ENCODE results near the gene APOBEC3H. TPM values are rescaled to one million over a fixed set of nuclear protein-coding genes. Genes with fewer than 3 reads are reported as not detected.

The APOBEC3H gene
- total RNA-seq, 1 donor from 2014 or later, result not detected

GRCh38 chr22:39132871-39133524 lies 36.0 kb downstream of the APOBEC3H start:
- DNase-seq (ENCODE audit: low spot score in 2 of 2) (no peak), FAIRE-seq (no peak)

DNA sequence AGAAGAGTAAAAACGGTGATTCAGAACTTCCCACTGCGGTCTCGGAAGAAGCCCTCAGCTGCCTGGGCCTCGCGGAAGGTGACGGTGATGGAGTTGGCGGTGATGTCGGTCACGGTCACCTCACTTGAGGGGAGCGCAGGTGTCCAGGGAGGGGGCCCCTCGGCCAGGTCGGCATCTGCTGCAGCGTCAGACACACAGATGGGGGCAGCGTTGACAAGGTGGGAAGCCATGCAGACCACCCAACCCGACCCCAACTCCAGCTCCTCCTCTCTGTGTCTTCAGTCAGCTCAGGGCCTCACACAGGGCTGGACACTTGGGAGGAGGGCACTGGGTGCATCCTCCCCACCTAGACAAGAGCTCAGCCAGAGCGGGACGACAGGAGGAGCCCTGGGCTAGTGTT lies 36.8 kb downstream of the APOBEC3H start:
- FAIRE-seq, result no peak

DNA sequence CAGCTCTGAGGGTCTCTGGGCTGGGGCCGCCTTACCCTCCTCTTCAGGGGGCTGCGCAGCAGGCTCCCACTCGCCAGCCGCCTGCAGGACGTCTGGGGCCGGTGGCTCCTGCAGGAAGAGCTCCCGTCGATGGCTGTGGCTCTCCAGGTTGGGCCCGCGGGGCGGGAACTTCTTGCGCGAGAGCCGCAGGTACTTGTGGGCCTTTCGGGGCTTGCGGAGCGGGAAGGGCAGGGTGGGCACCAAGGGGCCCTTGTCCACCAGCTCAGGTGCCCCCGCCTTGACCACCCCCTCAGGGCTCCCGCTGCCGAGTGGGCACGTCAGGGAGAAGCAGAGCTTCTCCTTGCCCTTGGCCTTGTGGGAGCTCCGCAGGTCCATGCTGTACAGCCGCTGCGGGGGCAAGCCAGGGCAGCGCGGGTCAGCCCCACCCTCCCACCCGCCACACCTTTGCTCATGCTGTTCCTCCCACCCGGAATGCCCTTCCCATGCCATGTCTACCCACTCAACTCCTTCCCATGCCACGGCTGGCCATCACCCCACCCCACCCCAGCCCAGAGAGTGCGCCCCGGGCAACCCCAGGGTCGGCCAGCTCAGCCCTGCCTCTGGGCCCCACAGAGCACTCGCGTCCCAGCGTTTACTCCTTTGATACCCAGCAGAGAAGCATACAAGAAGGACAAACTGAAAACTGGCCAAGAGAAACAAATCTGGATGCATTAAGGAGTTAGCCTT lies 37.5 kb downstream of the APOBEC3H start:
- FAIRE-seq (no peak), DNase-seq (ENCODE audit: low spot score in 2 of 2) (no peak)

More for the DNA sequence above, 36.8 kb downstream of the APOBEC3H start:
- no peak for DNase-seq (ENCODE audit: low spot score in 2 of 2)

DNA sequence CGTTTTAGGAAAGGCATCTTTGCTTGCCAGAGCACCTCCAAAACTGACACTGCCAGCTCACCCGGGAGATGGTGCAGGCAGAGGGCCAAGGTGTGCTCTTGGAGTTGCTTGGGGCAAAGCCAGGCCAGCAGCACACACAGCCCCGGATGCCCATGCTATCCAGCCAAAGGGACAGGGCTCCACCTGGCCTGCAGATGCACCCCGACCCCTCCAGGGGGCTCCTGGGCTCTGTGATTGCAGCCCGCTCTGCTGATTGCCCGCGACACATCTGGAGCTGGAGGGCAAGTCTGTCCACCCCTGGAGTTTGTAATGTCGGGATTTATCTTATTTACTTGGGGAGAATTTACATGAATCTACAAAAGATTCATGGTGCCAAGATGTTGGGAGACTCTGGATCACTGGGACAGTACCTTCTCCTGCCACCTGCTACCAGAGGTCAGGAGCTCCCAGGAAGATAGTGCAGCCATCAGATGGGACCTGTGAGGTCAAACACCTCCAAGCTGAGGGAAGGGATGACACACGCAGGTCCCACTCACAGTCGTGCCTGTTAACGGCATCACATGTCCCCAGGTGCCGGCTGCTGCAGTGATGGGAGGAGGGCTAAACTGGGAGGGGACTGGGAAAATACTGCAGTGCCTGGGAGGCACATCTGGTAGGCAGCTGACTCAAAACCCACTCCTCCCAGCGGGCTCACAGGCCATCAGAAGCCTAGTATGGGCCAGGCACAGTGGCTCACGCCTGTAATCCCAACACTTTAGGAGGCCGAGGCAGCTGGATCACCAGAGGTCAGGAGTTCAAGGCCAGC lies 38.2 kb downstream of the APOBEC3H start:
- DNase-seq (ENCODE audit: low spot score in 2 of 2), result no peak
- FAIRE-seq, result no peak

DNA sequence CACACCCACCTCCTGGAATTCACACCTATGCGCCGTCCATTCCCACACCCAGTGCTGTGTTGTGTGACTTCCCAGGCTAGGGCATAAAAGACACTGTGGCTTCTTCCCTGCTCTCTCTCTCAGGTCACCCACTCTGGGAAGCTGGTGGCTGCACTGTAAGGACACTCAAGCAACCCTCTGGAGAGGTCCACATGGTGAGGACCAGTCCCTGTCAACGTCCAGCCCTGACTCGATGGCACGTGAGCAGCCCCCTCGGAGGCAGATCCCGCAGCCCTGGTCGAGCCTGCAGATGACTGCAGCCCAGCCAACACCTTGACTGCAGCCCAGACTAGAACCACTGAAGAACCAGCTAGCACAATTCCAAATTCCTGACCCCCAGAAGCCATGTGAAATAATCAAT lies 39.3 kb downstream of the APOBEC3H start:
- DNase-seq (ENCODE audit: low spot score in 2 of 2) (no peak), FAIRE-seq (no peak)

- DNase-seq (ENCODE audit: low spot score in 2 of 2) (no peak), FAIRE-seq (no peak)
Observed at GRCh38 chr22:39138357-39138997, 41.4 kb downstream of the APOBEC3H start.

DNA sequence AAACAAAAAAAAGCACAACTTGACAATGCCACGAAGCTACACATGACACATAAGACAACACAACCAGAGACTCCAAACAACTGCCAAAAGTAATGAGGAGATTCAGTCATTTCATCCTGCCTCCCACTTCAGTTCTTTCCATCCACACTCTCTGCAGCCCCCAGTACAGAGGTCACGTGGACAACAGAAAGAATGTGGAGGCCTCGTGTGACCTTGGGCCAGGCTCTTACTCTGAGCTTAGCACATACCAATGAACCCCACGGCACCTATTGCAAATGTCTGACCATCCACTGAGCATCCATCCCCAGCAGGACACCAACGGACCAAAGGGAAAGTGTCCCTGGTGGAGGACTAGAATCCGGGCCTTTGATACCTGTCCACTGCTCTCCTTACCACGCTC lies 42.9 kb downstream of the APOBEC3H start:
- no peak for FAIRE-seq
- DNase-seq (ENCODE audit: low spot score in 2 of 2), result no peak

DNA sequence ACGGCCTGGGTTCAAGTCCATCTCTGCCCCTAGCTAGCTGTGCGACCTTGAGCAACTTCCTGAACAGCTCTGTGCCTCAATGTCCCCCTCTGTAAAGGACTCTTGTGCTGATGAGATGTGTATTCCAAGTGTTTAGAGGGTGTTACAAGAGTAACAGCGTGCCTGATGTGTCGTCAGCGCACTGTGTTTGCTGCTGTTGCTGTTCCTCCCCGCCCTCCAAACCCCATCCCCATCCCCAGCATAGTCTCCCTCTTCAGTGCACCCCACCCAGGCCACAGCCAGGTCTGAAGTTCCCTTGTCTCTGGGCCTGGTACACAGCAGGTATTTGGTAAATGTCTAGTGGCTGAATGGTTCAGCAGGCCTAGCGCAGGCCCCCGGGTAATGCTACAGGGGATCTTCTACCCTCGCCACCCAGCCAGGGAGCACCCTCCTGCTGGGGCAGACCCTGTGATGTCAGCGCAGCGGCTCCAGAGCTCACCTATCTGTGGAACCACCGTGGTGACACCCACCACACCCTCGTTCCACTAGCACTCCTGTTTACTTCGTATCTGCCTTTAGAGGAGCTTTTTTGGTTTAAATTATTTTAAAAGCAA lies 45.1 kb downstream of the APOBEC3H start:
- no peak for DNase-seq (ENCODE audit: low spot score in 2 of 2)
- FAIRE-seq, result no peak

DNA sequence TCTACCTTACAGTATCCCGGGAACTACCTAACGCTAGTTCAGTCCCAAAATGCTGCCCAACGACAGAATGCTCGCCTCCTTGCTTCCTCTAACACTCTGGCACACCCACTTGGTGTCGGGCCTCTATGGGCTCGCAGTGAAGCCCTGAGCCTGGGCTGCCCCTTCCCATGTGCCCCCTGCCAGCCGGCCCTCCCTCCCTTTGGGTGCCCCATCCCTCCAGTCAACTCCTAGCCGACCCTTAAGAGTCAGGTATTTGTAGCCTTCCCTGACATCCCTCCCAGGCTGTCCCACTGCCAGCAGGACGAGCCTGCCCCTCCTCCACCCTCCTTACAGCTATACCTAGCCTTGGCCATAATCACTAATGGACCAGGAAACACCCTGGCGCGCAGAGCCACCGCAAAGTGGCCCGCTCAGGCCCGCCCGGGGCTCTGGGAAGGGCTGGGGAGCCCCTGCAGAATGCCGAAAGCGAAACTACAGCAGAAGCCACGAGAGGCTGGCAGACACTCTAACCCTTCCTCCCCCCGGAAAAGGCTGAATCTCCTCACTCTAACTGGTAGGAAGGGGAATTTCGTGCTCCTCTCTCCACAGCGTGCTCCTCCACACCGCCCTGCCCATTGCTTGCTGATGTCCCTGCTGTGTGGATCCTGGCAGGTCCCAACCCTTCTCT lies 47.2 kb downstream of the APOBEC3H start:
- FAIRE-seq, result no peak
- no peak for DNase-seq (ENCODE audit: low spot score in 2 of 2)

- no peak for DNase-seq (ENCODE audit: low spot score in 2 of 2)
- no peak for FAIRE-seq
Observed at GRCh38 chr22:39146256-39147101, 49.4 kb downstream of the APOBEC3H start.

DNA sequence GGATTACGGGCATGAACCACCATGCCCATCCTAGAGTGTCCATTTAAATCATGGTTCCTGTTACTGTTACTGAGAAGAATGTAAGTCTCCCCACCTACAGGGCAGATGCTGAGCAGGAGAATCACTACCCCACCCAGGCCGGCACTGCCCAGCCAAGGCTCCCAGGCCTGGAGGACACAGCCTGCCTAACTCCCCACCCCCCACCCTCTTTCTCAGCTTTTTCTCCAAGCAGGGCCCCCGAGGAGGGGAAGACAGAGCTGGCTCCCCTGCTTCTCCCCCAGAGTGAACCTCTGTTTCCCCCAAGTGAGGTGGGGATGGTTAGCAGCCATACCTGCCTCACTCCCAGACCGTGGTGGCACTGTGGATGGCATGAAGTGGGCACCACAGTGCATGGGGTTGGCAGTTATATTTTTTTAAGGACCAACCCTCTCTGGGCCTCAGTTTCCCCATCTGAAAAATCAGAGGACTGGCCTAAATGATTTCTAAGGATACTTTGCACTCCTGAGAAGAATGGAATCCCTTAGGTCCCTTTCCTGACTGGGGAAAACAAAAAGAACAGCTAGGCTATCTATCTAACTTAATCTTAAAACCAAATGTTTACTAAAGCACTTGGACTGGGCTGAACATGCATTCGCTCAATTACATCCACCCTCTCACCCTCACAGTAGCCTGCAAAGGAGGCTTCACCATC lies 50.4 kb downstream of the APOBEC3H start:
- FAIRE-seq (no peak), DNase-seq (ENCODE audit: low spot score in 2 of 2) (no peak)

DNA sequence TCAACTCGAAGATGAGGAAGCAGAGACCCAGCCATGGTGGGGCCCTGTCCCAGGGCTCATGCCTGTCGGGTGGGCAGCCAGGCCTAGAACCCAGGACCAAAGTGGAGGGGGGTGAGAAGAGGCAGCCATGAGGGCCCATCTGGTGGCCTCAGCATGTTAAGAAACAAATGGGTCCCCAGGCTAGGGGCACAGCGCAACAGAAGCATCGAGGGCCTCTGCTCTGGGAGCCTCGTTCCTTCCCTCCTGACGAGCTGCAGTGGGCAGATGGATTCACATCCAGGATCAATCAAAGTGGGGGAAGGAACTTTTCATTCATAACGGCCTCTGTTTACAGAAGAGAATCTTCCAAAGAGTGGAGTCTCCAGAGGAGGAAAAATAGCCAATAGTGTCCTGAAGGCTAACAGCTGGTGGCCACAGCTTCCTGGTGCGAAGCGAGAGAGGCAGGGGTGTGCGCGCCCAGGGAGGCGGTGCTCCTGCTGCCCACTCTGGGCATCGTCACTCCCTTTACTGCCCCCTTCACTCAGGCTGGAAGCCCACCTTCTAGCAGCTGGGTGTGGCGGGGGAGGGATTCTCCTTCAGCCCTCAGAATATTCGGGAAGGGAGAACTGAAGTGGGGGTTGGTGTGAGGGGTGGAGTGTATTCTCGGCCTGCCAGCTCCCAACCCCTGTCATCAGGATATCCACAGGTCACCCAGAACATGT lies 51.1 kb downstream of the APOBEC3H start:
- DNase-seq (ENCODE audit: low spot score in 2 of 2) (peak in 1 of 2 donors; percentile 6), FAIRE-seq (no peak)

- FAIRE-seq (no peak), DNase-seq (ENCODE audit: low spot score in 2 of 2) (peak in 1 of 2 donors; percentile 38)
Observed at GRCh38 chr22:39148727-39149535, 51.9 kb downstream of the APOBEC3H start.

DNA sequence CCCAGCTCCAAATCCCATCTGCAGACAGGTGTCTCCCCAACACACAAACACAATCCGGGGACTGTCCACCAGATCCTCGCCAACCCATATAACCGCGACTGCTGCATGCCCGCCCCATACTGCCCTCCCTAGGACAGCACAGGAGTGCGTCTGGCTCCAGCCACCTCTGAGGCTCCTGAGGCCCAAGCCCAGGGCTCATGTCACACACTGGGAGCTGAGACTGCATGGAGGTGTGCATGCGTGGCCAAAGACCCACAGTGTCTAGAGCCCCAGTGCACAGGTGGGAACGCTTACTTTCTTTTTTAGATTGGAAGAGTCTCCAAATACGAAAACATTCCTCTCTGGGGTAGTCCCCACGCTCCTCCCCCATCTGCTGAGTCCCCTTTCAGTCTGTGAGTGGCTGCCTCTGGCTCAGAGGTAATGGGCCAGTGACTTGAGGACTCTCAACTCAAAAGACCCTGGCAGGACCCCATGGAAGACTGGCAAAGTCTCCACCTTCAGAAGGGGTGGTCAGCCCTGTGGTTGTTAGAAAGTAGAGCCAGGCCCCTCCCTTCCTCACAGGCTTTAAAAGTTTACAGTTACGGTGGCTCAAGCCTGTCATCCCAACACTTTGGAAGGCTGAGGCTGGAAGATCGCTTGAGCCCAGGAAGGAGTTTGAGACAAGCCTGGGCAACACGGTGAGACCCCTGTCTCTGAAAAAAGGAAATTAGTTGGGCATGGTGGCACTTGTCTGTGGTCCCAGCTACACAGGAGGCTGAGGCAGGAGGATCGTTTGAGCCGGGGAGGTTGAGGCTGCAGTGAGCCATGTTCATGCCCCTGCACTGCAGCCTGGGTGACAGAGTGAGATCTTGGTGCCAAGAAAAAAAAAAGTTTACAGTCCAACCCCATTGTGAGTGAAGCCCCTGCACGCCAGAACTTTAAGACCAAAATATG lies 53.1 kb downstream of the APOBEC3H start:
- FAIRE-seq (no peak), DNase-seq (ENCODE audit: low spot score in 2 of 2) (no peak)

DNA sequence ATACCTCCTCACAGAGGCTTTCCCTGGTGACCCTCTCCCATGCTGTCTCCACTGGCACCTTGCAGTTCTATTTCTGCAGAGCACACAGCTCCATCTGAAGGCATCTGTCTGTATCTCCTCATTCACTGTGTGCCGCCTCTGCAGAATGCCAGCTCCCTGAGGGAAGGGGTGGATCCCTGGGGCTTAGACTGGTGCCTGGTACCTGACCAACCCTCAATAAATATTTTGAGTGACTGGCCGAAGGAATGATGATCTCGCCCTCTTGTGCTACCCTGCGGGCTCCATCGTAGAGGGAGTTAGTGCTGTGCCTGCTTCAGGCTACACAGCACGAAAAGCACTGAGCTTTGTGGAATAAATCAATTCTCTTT lies 53.8 kb downstream of the APOBEC3H start:
- FAIRE-seq, result no peak
- peak in 1 of 2 donors; percentile 28 for DNase-seq (ENCODE audit: low spot score in 2 of 2)

All from frontal cortex (tissue), 4 donors.